Activated CD4-positive, alpha-beta memory T cell treated with anti-CD3 and anti-CD28 coated beads, Interleukin-2, amount 10 ng/mL, durations not matched to agents 7 days and 5 days (primary cell): ENCODE measurements around the gene TXNDC17. TPM values are rescaled to one million over a fixed set of nuclear protein-coding genes. Genes with fewer than 3 reads are reported as not detected.
"Not testable (repeated sequence)": the region's sequence is repeated elsewhere in the genome, so short reads cannot be mapped to it uniquely, and the experiment has no call there.

Source experiments
- CTCF ChIA-PET: fragments of 350-600 bp; sonication (Branson Sonifier 250); formaldehyde crosslinking; loops from one replicate; lab custom pipeline; 2021; ENCODE audit warnings: antibody characterized with exemption, inconsistent platforms; lab: Charles Lee
- POLR2A ChIA-PET: fragments of 350-600 bp; sonication (Branson Sonifier 250); formaldehyde crosslinking; loops from one replicate; lab custom pipeline; 2021; ENCODE audit warnings: antibody characterized with exemption; lab: Charles Lee
- DNase-seq: peaks from one replicate; pipeline ENCODE4 v3.0.0-alpha.2; 2020
- H3K27ac Mint-ChIP-seq: one replicate; pipeline ENCODE4 v1.8.0; 2021; ENCODE audit warnings: mild to moderate bottlenecking, mixed read lengths
- H3K27me3 Mint-ChIP-seq: one replicate; pipeline ENCODE4 v1.8.0; 2021; ENCODE audit warnings: mixed read lengths
- H3K36me3 Mint-ChIP-seq: one replicate; pipeline ENCODE4 v1.8.0; 2021; ENCODE audit warnings: low read depth, mixed read lengths
- H3K4me1 Mint-ChIP-seq: one replicate; pipeline ENCODE4 v1.8.0; 2021; ENCODE audit warnings: mixed read lengths
- H3K4me3 Mint-ChIP-seq: one replicate; pipeline ENCODE4 v1.8.0; 2021; ENCODE audit warnings: mild to moderate bottlenecking, mixed read lengths
- H3K9me3 Mint-ChIP-seq: one replicate; pipeline ENCODE4 v1.8.0; 2021; ENCODE audit warnings: mixed read lengths
- total RNA-seq, 2 experiments: library from RNA; stranded (reverse); gene quantifications; one replicate each; pipeline ENCODE4 v1.2.3, GENCODE V29; 2021

The TXNDC17 gene
- total RNA-seq, 2 experiments from 2014 or later = 70.6 to 71.1 TPM

DNA sequence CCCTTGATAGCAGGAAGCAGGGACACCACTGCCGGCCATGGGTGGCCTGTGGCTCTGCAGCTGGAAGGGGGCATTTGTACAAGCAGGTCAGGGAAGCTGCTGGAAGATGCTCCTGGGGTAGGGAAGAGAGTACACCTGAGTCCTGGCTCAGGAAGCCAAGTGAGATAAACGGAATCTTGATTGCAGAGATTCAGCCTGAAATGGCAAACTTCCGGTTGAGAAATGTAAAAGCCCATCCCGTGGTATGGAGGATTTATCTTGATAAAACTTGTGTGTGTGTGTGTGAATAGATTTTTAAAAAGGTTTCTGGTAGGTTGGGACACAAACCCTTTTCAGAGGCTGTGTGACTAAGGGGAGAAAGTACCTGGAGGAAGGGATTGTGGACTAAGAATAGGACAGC is 40.3 kb downstream of the TXNDC17 start:
- Mint-ChIP-seq H3K4me3 (no peak overlapping the region), H3K9me3 (no peaks in the 10 kb centered on the region), H3K4me1 (peaks cover 7% of the 10 kb centered on the region), H3K27me3 (peaks cover 36% of the 10 kb centered on the region), H3K36me3 (no peaks in the 10 kb centered on the region), H3K27ac (no peak overlapping the region)
- ChIA-PET POLR2A (no interaction called here), CTCF (no interaction called here)
- DNase-seq = no peak

DNA sequence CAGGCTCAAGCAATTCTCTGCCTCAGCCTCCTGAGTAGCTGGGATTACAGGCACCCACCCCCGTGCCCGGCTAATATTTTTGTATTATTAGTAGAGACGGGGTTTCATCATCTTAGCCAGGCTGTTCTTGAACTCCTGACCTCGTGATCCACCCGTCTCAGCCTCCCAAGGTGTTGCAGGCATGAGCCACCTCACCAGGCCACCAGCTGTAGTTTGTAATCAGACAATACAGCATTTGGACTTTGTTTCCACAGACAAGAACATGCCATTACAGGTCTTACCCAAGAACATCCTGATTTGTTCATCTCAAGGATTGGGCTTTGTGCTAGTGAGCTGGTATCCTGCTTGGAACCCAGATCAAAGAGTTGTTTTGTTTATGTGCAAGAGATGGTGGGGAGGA is 40.8 kb downstream of the TXNDC17 start:
- H3K4me3 Mint-ChIP-seq = no peak overlapping the region
- peaks cover 7% of the 10 kb centered on the region for H3K4me1 Mint-ChIP-seq
- no peak overlapping the region for H3K27ac Mint-ChIP-seq
- POLR2A ChIA-PET = no interaction called here
- CTCF ChIA-PET = no interaction called here
- H3K27me3 Mint-ChIP-seq = peaks cover 36% of the 10 kb centered on the region
- no peak for DNase-seq
- no peaks in the 10 kb centered on the region for H3K36me3 Mint-ChIP-seq
- no peaks in the 10 kb centered on the region for H3K9me3 Mint-ChIP-seq

DNA sequence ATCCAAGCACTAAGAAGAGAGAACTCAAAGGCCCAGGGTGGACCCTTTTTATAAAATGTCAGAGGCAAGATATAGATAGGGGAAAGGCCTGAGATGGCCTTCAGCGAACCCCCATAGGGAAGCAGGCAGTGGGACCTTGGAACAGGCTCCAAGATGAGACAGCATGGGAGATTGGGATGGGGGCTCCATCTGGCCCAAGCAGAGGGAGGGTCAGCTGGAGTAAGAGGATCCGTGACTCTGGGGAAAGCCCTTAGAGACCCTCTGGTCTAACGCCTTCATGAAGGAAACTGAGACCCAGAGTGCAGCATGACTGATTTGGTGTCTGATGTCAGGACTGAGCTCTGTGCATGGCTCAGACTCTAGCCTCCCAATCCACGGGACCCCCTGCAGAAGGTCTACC is 41.5 kb downstream of the TXNDC17 start:
- Mint-ChIP-seq H3K4me3 (no peak overlapping the region), H3K27me3 (peaks cover 40% of the 10 kb centered on the region), H3K27ac (no peak overlapping the region), H3K36me3 (no peaks in the 10 kb centered on the region), H3K4me1 (peaks cover 4% of the 10 kb centered on the region), H3K9me3 (no peaks in the 10 kb centered on the region)
- CTCF ChIA-PET = no interaction called here
- POLR2A ChIA-PET = no interaction called here
- DNase-seq = no peak

- no peak for DNase-seq
- POLR2A ChIA-PET = no interaction called here
- CTCF ChIA-PET = no interaction called here
- Mint-ChIP-seq H3K4me1 (no peaks in the 10 kb centered on the region), H3K27me3 (peaks cover 39% of the 10 kb centered on the region), H3K9me3 (no peaks in the 10 kb centered on the region), H3K27ac (no peak overlapping the region), H3K4me3 (no peak overlapping the region), H3K36me3 (no peaks in the 10 kb centered on the region)
Observed at GRCh38 chr17:6683081-6683684, 42.3 kb downstream of the TXNDC17 start.

- Mint-ChIP-seq H3K9me3 (no peaks in the 10 kb centered on the region), H3K36me3 (no peaks in the 10 kb centered on the region), H3K27ac (no peak overlapping the region), H3K4me3 (no peak overlapping the region), H3K27me3 (peaks cover 32% of the 10 kb centered on the region), H3K4me1 (no peaks in the 10 kb centered on the region)
- ChIA-PET CTCF (no interaction called here), POLR2A (no interaction called here)
- DNase-seq = no peak
Observed at GRCh38 chr17:6683730-6684459, 43.0 kb downstream of the TXNDC17 start.

- no peaks in the 10 kb centered on the region for H3K36me3 Mint-ChIP-seq
- no peaks in the 10 kb centered on the region for H3K9me3 Mint-ChIP-seq
- no peaks in the 10 kb centered on the region for H3K4me1 Mint-ChIP-seq
- CTCF ChIA-PET = no interaction called here
- DNase-seq = no peak
- peaks cover 30% of the 10 kb centered on the region for H3K27me3 Mint-ChIP-seq
- POLR2A ChIA-PET = no interaction called here
- no peak overlapping the region for H3K4me3 Mint-ChIP-seq
- H3K27ac Mint-ChIP-seq = no peak overlapping the region
Observed at GRCh38 chr17:6684460-6684783, 43.6 kb downstream of the TXNDC17 start.

DNA sequence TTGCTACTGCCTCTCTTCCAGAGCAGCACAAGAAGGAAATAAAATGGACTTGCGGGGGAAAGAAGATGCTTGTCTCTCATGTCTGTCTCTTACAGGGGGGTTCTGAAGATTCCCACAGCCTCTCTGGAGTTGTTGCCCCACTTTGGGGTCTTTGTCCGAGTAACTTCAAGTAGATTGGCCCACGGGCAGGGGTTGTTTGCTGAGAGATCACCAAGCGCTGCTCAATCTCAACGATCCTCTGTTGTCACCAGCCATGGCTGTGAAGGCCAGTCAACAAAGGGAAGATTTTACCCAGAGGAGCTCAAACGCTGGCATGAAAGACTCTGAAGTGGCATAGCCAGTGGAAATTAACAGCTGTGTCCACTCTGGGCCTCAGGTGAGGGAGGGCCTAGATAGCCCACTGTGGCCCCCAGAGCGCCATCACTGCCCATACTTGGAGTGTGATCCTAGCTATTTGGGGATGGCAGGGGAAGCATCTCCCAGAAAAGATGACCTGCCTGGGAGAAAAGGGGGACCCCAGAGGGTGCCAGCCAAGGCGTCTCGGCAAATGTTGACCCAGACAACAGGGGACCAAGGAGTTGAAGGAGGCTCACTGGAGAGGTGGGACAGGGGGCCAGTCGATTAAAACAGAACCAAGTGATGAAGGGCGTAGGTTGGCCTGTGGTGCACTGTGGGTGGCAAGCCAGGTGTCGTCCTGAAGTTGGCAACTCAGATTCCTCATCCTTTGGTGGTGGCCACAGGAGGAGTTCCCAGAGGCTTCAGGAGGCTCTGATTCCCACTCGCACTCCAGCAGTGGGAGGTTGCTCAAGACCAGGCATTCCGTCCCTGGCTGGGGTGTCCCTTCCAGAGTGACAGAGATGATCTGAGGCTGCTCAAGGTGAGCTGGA is 44.3 kb downstream of the TXNDC17 start:
- no peak for DNase-seq
- Mint-ChIP-seq H3K27ac (no peak overlapping the region), H3K4me3 (no peak overlapping the region), H3K9me3 (no peaks in the 10 kb centered on the region), H3K27me3 (peaks cover 34% of the 10 kb centered on the region), H3K36me3 (no peaks in the 10 kb centered on the region), H3K4me1 (no peaks in the 10 kb centered on the region)
- POLR2A ChIA-PET = no interaction called here
- CTCF ChIA-PET = no interaction called here

GRCh38 chr17:6686026-6686425 is 45.2 kb downstream of the TXNDC17 start:
- POLR2A ChIA-PET = interaction anchor here (0.6 kb wide), 1 partner anchor 1206 kb away, joined by 3 read pairs; no protein-coding TSS in a partner anchor
- H3K4me3 Mint-ChIP-seq = no peak overlapping the region
- no peaks in the 10 kb centered on the region for H3K9me3 Mint-ChIP-seq
- H3K36me3 Mint-ChIP-seq = no peaks in the 10 kb centered on the region
- DNase-seq = no peak
- H3K4me1 Mint-ChIP-seq = no peaks in the 10 kb centered on the region
- H3K27me3 Mint-ChIP-seq = peaks cover 33% of the 10 kb centered on the region
- CTCF ChIA-PET = no interaction called here
- no peak overlapping the region for H3K27ac Mint-ChIP-seq

DNA sequence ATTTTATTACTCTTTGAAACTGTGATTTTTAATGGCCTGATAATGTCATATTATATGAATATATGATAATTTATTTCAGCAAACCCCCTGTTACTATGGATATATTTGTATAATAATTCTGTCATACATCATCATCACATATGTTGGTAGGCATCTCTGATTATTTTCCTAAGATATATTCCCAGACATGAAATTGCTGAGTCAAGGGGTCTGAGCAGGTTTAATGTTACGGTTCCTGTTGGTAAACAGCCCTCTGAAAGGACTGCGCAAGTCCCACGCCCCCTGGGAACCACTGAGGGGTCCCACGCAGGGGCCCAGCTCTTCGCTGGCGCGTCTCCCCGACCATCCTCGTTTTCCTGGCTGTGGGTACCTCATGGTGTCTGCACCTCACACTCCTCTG is 48.1 kb downstream of the TXNDC17 start:
- no peak overlapping the region for H3K4me3 Mint-ChIP-seq
- no peaks in the 10 kb centered on the region for H3K4me1 Mint-ChIP-seq
- H3K9me3 Mint-ChIP-seq = no peaks in the 10 kb centered on the region
- ChIA-PET POLR2A (no interaction called here), CTCF (no interaction called here)
- H3K36me3 Mint-ChIP-seq = no peaks in the 10 kb centered on the region
- H3K27me3 Mint-ChIP-seq = peaks cover 33% of the 10 kb centered on the region
- no peak overlapping the region for H3K27ac Mint-ChIP-seq
- no peak for DNase-seq

- POLR2A ChIA-PET = no interaction called here
- DNase-seq = no peak
- H3K4me1 Mint-ChIP-seq = no peaks in the 10 kb centered on the region
- no peaks in the 10 kb centered on the region for H3K9me3 Mint-ChIP-seq
- no peaks in the 10 kb centered on the region for H3K36me3 Mint-ChIP-seq
- CTCF ChIA-PET = no interaction called here
- no peak overlapping the region for H3K27ac Mint-ChIP-seq
- peaks cover 39% of the 10 kb centered on the region for H3K27me3 Mint-ChIP-seq
- H3K4me3 Mint-ChIP-seq = no peak overlapping the region
Observed at GRCh38 chr17:6690641-6691040, 49.8 kb downstream of the TXNDC17 start.

GRCh38 chr17:6691546-6691945 is 50.7 kb downstream of the TXNDC17 start:
- CTCF ChIA-PET = no interaction called here

GRCh38 chr17:6691958-6692357 is 51.1 kb downstream of the TXNDC17 start:
- H3K4me3 Mint-ChIP-seq = not testable (repeated sequence)
- peaks cover 37% of the 10 kb centered on the region for H3K27me3 Mint-ChIP-seq

More at GRCh38 chr17:6691546-6691945, 50.7 kb downstream of the TXNDC17 start:
- peaks cover 37% of the 10 kb centered on the region for H3K27me3 Mint-ChIP-seq
- H3K36me3 Mint-ChIP-seq = no peaks in the 10 kb centered on the region
- no peak overlapping the region for H3K27ac Mint-ChIP-seq
- no peaks in the 10 kb centered on the region for H3K4me1 Mint-ChIP-seq
- DNase-seq = no peak
- H3K4me3 Mint-ChIP-seq = no peak overlapping the region
- POLR2A ChIA-PET = no interaction called here
- H3K9me3 Mint-ChIP-seq = no peaks in the 10 kb centered on the region

More at GRCh38 chr17:6691958-6692357, 51.1 kb downstream of the TXNDC17 start:
- DNase-seq, H3K27ac Mint-ChIP-seq, CTCF ChIA-PET, POLR2A ChIA-PET, H3K9me3 Mint-ChIP-seq, H3K36me3 Mint-ChIP-seq, H3K4me1 Mint-ChIP-seq: not testable (repeated sequence)
